Fibroblast of the conjunctiva (primary cell): ENCODE data around the gene CRTC1.

Experiments
- DNase-seq: peaks from one replicate; pipeline ENCODE4 v3.0.0-alpha.2; 2010; ENCODE audit warnings: low read depth

The CRTC1 gene

GRCh38 chr19:18770663-18771327 is 87.3 kb downstream of the CRTC1 start:
- no peak for DNase-seq

- no peak for DNase-seq
Observed at GRCh38 chr19:18771328-18772242, 88.1 kb downstream of the CRTC1 start.

DNA sequence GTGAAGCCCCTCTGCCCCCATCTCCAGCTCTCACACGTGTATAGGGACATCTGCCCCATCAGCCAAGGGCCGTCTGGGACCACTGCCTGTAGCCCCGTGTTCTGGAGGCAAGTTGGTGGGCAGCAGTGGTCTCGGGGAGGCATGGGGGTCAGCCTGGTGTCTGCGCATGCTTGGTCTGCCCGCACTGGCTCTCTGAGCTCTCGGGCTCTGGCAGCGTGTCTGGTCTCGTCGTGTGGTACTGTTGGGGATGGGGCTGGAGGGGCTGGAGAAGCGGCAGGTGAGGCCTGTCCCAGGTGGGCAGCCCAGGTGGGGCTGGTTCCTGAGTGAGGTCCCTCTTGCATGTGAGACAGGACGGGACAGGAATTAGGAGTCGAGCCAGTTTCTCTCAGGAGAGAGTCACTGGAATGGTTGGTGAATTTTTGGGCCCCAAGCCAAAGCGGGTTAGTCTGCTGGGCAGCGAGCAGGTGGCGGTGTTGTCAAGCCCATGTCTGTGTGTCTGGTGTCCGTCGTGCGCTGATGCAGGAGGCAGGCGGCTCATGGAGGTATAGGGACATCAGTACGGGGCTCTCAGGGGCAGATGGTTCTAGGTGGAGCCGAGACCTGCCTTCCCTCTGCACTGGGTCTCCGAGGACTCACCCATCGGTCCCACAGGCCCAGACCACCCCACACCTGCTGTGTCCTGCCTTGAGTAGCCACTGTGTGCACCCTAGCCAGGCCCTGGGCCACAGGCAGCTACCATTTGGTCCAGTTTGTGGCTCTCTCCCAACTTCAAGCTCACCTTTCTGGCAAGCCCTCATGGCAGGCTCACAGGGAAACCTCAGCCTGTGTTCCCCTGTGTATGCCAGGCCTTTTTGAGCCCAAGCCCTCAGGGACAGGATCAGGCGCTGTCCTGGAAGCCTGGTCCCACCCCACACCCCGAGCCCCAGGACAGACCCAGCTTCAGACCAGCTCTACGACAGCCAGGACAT is 89.4 kb downstream of the CRTC1 start:
- DNase-seq, result no peak

DNA sequence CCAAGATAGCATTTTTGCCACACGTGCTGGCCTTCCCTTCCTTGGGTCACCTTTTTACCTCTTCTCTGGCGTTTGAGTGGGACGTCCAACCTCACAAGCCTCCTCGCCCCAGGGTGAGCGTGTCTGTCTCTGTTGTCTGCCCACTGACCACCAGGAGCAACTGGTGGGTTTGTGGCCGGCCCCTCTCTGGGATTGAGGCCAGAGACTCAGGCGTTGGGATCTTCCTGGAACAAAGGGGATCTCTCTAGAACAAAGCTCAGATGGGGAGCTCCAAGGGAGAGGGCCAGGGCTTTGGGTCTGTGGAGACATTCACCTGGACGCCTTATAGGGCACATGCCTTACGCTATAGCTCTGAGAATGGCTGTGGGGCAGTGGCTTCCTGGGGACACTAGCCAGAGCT is 90.2 kb downstream of the CRTC1 start:
- DNase-seq, result no peak

- no peak for DNase-seq
Observed at GRCh38 chr19:18774107-18774506, 90.6 kb downstream of the CRTC1 start.

DNA sequence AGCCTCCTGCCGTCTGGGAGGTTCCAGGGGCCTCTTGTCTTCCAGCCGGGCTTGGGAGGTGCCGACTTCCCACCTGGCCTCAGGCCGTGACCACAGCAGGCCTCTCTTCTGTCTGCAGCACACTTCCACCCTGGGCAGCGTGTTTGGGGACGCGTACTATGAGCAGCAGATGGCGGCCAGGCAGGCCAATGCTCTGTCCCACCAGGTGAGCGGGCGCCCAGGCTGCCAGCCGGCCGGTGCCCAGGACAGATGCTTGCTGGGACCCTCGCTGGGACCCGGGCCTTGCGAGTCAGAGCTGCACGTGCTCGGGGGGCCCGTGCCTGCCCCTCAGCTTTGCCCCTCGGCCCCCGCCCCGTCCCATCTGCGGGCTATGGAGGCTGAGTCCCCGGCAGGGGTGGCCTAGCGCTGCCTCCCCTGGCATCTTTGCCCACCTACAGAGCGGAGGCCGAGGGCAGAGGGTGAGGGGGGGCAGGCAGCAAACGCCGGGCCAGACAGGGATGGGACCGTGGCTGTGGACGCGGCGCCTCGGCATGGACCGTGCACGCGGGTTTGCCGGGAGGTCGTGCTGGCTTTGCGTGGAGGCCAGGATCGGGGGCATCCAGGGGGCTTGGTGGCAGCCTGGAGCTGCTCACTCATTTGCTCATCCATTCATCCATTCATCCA is 91.4 kb downstream of the CRTC1 start:
- DNase-seq, result no peak

GRCh38 chr19:18775586-18776287 is 92.3 kb downstream of the CRTC1 start:
- no peak for DNase-seq

GRCh38 chr19:18776288-18776594 is 92.8 kb downstream of the CRTC1 start:
- DNase-seq, result peak; percentile 30

- DNase-seq, result no peak
Observed at GRCh38 chr19:18776736-18777135, 93.3 kb downstream of the CRTC1 start.

- DNase-seq, result no peak
Observed at GRCh38 chr19:18777301-18778075, 94.0 kb downstream of the CRTC1 start.

- no peak for DNase-seq
Observed at GRCh38 chr19:18778076-18778389, 94.6 kb downstream of the CRTC1 start.

- no peak for DNase-seq
Observed at GRCh38 chr19:18778826-18779495, 95.5 kb downstream of the CRTC1 start.

DNA sequence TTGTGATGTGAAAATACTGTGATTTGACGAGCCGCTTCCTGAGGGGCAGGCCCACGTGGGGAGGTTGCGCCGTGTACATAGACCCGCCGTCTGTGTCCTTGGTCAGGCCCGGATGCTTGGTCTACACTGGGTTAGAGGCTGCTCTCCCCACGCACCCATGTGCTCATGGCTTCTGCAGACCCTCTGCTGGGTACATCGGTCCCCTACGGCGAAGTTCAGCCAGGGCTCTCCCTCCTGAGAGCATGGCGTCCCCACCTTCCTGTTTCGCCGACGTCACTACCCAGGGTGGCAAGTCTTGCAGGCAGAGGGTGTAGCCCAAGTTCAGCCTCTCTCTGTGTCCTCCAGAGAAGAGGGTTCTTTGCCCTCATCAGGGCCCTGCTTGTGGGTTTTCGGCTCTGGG is 96.6 kb downstream of the CRTC1 start:
- no peak for DNase-seq

DNA sequence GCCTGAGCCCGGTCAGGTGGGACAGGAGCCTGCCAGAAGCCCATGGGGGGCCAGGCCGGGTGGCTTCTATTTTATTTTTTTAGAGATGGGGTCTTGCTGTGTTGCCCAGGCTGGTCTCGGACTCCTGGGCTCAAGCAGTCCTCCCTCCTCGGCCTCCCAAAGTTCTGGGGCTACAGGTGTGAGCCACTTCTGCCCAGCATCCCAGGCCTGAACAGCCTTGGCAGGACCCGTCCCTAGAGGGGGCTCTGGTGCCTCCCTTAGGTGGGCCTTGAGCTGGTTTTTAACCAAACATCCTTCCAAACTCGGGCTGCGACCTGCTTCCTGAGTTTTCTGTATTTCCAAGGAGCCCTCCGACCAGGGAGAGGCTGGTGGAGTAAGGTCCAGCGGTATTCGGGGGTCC is 97.2 kb downstream of the CRTC1 start:
- no peak for DNase-seq

DNA sequence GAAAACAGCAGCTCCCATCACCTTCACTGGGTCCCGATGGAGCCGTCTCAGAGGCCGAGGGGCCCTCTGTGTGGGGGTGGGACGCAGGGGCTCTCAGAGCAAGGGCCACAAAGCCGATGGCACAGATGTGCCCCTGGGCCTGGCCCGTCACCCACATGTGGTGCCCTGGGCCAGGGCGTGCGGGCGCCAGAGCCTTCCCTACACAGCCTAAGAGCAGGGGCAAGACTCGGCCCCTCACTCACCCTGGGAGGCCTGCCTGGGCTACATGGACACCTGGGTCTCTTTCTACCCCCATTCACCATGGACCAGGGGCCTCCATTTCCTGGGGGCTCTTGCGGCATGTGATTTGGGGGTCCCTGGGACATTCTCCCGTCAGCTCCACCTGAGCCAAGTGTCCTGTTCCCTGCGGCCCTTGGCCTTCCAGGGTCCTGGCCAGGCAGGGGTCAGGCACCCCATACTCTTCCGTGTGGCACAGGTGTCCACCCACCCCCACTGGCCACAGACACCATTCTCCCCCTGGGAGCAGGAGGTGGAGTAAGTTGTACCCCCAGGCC is 97.6 kb downstream of the CRTC1 start:
- no peak for DNase-seq

- no peak for DNase-seq
Observed at GRCh38 chr19:18781885-18782527, 98.5 kb downstream of the CRTC1 start.

DNA sequence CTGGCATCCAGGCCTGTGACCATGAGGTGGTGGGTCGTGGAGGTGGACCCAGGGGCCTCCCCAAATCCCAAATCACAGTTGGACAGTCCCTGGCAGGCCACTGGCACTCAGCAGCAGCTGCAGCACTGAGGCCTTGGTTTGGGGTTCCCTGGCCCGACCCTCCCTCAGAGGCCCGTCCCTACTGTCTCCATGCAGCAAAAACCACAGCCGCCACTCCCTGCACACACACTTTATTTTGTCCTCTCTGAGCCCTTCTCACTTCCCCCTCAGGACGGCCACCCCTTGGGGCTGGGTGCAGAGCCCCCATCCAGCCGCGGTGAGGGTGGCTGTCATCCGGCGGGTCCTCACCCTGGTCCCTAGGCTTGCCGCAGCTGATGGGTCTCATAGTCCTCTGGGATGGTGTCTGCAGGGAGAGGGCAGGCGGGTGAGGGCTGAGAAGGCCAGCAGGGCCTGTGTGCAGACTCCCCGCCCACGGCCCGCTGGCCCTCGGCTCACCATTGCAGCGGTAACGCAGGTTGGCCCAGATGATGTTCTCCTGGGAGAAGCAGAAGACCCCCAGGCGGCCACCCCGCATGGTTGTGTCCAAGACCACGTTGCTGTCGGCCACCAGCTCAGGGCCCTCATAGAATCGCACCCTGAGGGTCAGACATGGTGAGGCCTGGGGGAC is 99.2 kb downstream of the CRTC1 start:
- no peak for DNase-seq

- no peak for DNase-seq
Observed at GRCh38 chr19:18783958-18784785, 100.7 kb downstream of the CRTC1 start.
